ENCODE results near the gene ANK3.

GRCh38 chr10:60098677-60099601, 290.7 kb downstream of the ANK3 start:
- no peak for TF ChIP-seq POLR2A (IDR thresholded peaks at IDR 0.05; ENCODE audit: extremely low read depth, insufficient read length)
- TF ChIP-seq CTCF (IDR thresholded peaks at IDR 0.05; ENCODE audit: low read depth, low read length): peak; percentile 51
- no peak for TF ChIP-seq MYC (IDR thresholded peaks at IDR 0.05; ENCODE audit: low read depth, low read length)
